Stimulated activated CD8-positive, alpha-beta memory T cell treated with anti-CD3 and anti-CD28 coated beads, Interleukin-12 subunit alpha, Interleukin-12 subunit beta, amount 100 ng/mL, for 24 hours (primary cell): ENCODE results near the gene AQP12A.

Source experiments
- DNase-seq: peaks from one replicate; pipeline ENCODE4 v3.0.0-alpha.2; 2020; ENCODE audit errors: extremely low read depth

Gene AQP12A

GRCh38 chr2:240707043-240707756, 15.5 kb downstream of the AQP12A start:
- no peak for DNase-seq

GRCh38 chr2:240707821-240708220, 16.2 kb downstream of the AQP12A start:
- DNase-seq, result no peak

GRCh38 chr2:240708457-240708856, 16.8 kb downstream of the AQP12A start:
- no peak for DNase-seq

DNA sequence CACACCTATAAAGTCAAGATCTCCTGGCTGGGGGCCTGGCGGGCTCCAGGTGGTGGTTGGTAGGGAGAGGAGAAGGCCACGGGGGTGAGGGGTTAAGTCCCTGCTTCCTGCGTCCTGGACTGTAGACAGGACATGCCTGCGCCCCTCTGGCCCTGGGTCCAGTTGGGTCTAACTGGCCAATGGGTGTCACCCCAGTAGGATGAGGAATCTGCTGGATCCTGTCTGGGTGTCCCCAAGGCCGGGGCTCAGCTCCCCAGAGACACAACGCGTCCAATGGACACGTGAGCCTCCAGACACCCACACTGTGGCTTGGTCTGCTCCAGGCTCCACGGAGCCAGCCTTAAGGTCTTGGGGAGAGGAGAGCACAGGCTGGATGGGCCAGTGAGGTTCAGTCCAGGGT, 19.6 kb downstream of the AQP12A start:
- no peak for DNase-seq

- DNase-seq, result no peak
These were observed 20.0 kb downstream of the AQP12A start for GRCh38 chr2:240711701-240712100.

DNA sequence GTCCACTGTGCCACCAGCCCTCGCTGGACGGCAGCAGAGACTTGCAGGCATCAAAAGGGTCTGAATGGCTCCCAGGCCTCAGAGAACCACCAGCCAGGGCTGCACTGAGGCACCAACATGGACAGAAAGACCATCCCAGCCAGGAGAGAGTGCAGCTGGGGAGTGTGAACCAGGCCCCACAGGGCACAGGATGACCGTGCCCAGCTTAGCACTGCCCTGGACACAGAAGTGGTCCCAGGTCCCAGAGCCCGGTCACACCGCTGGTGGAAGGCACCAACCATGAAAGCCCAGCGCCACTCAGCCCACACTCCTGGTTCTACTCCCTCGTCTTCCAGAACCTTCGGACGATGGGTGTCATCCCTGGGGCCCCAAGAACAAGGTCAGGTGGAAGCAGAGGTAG, 20.5 kb downstream of the AQP12A start:
- no peak for DNase-seq

GRCh38 chr2:240713071-240713927, 21.6 kb downstream of the AQP12A start:
- no peak for DNase-seq

- DNase-seq, result no peak
These were observed 22.5 kb downstream of the AQP12A start for GRCh38 chr2:240713928-240714746.

DNA sequence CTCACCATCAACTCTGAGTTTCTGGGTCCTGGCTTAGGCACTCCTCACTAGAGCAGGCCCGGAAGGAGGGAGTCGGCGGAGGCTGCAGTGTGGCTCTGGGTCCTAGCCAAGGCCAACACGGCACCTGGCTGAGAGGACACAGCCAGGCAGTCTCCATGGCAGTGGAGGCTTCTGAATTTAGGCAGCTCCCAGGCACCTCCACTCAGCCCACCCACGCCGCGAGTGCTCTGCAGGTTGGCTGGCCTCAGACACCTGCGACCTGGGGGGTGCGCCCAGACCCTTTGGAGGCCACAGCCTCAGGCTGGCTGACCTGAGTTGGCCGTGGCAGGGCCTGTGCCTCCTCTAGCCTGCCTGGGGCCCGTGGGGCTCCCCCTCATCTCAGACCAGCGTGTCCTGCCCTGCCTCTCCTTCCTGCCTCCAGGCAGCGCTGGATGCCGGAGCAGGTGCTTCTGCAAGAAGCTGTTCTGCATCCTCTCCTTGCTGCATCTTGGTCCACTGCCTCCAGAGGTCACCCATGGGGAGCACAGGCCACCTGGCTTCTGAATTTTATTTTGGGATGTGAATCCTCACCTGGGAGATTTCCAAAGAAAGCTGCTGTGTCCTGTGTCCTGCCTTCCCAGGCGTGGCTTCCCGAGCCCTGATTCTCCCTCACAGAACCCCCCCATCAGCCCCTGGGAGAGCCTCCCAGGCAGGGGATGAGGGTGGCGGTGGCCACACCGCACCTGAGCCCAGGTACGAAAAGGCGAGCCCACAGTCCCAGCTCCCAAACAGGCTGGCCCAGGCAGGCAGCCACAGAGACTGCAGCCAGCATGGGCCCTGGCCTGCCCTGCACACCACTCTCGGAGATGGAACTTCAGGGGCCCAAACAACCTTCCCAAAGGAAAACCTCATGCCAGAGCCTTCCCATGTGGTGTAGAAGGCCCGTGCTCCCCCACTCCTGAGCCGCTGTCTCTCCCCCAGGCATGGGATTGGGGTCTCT, 23.4 kb downstream of the AQP12A start:
- DNase-seq, result no peak

GRCh38 chr2:240716130-240716798, 24.6 kb downstream of the AQP12A start:
- DNase-seq, result no peak

- DNase-seq, result no peak
These were observed 25.5 kb downstream of the AQP12A start for GRCh38 chr2:240717181-240717641.

GRCh38 chr2:240717681-240718581, 26.3 kb downstream of the AQP12A start:
- no peak for DNase-seq

DNA sequence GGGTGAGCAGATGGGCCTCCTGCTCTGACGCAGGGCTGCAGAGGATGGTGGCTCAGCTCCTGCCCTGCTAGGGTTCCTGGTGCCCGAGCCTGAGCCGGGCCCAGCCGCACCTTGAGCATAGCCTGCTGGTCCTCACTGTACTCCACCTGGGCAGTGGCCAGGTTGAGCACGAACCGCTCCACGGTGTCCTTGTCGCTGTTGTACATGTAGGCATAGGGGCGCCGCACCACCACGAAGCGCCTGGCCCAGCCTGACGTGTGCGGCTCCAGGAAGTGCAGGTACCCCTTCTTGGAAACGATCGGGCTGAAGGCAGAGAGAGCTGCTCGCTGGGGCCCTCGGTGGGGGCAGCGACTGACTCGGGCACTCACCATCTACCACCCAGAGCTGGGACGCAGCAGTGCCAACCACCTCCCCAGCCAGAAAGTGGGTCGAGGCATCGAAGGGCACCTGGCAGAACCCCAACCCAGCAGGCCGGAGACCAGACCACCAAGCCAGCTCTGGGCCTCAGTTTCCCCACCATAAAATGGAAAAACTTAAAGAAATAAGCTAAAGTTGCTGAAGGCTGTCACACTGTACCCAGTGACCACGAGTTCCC, 27.3 kb downstream of the AQP12A start:
- no peak for DNase-seq

DNA sequence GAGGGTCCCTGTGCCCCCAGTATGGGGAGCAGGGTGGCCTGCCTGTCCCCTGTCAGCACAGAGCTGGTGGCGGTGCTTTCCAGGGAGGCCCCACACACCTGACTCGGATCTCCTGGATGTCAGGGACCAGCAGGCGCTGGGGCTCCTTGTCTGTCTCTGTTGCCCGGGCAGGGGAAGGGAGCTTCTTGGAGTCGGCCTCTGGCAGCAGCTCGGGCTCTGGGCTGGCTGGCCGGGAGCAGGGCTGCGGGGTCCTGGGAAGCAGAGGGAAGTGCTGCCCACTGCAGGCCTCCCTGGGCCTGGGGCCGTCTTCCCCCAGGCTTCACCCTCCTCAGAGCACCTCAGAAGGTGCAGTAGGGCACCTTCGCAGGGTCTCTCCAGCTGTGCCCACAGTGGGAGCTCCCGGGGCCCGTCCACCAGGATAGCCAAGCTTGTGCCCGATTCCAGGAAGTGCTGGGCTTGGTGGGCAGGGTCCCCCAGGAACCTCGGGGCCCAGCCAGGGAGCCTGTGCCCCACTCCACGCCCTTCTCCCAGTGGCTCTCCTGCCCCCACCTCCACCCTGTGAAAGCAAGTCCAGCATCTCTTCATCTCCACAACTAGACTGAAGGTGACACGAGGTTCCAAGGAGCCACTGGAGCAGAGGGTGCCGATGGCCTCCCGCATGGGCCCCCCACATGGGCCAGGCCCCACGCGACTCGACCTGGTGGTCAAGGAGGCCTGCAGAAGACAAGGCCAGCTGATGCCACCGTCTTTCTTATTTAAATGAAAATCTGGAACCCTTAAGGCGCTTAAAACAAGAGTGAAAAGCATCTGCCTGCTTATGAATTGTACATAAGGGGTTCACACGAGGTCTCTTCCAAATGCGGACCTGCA, 28.2 kb downstream of the AQP12A start:
- no peak for DNase-seq

DNA sequence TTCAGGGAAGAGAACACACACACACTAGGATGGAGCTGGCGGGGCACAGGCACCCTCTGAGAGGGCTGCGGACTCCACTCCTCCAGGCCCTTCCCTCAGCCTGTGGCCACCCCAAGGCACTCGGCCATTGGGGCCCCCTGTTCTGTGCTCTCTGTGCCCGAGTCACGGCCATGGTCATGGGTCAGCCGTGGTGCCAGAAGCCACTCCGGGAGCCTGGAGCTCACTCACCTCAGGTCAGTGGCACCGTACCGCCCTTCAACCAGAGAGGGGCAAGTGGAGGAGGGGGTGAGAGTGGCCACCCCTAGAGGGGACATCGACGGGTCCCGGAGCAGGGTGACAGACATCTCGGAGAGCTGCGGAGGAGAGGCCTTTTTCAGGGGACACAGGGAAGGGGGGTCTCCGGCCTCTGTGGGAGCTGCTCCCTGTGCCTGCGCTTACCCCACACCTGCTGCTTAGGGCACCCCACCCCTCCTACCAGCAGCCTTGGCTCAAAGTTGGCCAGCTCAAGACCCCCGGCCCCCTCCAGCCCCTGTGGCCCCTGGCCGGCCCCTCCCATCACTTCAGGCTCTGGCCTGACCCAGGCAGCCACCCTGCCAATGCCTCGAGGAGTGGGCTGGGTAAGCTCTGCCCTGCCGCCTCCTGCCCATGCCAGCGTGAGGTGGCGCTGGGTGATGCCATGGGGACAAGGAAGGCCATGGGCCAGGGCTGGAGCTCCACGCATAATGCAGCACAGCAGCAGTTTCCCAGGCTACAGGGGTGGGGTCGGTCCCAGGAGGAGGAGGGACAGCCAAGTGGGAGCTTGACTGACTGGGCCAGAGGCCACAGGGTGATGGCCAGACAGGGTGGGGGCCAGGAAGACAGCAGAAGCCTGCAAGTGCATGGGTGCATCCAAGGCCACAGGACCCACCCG, 29.3 kb downstream of the AQP12A start:
- no peak for DNase-seq

DNA sequence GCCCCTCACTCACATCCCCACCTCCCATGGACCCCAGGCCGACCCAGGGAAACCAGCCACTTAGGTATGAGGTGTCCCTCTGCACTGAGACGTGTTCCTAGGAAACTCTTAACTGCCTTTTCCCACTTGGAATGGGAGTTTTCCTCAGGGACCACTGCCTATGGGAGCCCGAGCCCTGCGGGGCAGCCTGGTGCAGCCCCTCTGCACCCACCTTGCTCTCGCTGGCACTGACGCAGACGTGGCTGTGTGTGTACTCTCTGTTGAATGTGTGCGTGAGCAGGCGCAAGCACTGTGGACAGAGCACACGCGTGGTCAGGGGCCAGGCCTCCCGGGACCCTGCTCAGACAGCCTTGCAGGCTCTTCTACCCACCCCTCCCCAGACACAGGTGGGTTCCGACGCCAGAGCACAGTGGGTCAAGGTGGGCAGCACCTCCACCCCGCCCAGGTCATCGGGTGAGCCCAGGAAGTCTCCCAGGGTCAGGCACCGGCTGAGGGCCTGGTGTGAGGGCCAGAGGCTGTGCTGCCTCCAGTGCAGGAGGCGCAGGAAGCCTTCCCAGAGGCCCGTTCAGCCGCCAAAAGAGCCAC, 30.0 kb downstream of the AQP12A start:
- no peak for DNase-seq

DNA sequence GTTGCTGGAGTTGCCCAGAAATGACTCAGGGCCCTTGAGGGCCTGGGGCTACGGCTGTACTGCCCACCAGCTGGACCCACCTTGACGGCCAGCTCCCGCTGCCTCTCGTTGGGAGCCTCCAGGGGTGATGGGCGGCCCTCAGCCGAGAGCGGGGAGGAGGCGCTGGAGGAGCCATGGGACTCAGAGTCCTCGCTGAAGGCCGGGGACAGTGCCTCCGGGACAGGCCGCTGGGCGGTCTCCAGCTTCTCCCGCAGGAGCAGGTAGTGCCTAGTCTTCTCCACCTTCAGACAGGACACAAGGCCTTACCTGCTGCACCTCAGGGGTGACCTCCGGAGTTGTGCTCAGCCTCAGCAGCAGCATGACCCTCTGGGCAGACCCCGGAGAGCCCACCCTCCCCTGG, 30.7 kb downstream of the AQP12A start:
- DNase-seq, result no peak
